Measurements from ENCODE around the gene TULP1.

TULP1 gene

DNA sequence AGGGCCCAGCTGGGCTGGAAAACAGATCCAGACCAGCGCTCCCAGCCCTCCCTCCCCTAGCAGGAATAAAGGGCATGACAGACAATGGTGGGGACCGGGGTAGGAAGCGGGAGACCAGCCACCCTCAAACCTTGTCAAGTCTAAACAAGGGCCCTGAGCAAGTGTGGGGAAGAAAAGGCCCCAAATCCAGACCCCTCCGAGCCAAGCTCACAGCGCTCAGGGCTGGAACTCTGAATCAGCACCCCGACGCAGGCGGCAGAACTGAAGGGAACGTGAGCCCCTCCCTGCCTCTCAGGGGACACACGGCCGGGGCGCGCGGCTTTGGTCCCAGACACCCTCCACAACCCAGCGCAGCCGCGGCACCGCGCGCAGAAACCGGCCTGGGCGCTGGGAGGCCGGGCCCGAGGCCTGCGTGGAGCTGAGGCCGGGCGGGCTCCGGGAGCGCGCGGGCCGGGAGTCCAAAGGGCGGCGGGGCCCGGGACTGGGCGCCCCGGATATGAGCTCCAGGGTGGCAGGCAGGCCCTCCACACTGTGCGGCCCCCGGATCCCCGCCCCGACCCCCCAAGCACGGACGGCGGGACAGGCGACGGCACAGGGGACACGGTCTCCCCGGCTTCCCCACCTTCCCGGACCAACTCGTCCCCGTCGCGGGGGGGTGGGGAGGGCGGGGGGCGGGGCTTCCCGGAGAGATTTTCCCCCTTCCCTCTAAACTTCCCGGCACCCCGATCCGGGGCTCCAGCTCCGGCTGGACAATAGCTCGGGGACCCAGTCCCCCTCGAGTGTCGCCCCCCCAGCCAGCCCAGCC, 16.5 kb downstream of the TULP1 start:
- DNase-seq, result no peak

GRCh38 chr6:35495258-35496035, 17.2 kb downstream of the TULP1 start:
- DNase-seq, result no peak

DNA sequence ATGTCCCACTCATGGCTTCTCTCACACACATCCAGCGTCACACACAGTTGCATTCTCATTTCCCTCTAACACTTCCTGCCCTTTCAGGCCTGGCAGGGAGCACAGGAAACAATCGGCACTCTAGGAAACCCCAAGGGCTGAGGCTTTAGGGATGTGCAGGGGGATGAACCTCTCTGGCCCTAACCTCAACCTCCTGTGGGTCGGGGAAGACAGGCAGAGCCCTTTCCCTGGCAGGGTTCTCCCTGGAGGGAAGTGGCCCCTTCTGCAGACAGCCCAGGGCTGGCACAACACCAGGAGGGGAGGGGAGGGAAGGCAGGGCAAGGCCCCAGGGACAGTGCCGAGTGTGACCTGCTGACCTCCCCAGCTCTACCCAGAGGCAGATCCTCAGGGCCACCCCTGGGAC, 18.5 kb downstream of the TULP1 start:
- no peak for DNase-seq

DNA sequence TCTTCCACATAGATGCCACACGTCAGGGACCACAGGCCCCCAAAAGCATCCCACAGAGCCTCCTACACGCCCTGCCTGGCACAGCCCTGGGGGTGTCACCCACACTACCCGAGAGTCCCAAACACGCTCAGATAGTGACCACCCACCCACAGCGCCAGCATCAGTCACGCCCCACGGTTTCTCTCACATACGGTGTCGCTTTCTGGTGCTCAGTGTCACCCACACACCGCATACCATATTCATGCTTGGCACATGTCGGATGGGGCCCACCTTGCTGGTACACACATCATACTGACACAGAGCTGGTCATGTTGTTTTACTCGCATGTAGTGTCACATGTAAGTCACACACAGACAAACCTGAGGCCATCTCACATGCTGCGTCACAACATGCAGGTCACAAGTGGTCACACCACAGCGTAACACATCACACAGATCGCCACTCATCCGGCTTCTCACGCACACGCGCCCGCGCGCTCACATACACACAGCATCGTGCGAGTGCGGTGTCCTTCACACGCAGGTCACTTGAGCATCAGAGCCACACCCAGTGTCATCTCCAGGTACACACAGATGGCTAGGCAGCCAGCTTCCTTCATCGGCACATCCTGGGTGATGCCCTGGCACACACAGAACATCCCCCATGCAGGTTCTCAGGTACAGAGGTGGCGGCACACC, 19.3 kb downstream of the TULP1 start:
- no peak for DNase-seq

GRCh38 chr6:35492974-35493284, 19.8 kb downstream of the TULP1 start:
- DNase-seq, result no peak

DNA sequence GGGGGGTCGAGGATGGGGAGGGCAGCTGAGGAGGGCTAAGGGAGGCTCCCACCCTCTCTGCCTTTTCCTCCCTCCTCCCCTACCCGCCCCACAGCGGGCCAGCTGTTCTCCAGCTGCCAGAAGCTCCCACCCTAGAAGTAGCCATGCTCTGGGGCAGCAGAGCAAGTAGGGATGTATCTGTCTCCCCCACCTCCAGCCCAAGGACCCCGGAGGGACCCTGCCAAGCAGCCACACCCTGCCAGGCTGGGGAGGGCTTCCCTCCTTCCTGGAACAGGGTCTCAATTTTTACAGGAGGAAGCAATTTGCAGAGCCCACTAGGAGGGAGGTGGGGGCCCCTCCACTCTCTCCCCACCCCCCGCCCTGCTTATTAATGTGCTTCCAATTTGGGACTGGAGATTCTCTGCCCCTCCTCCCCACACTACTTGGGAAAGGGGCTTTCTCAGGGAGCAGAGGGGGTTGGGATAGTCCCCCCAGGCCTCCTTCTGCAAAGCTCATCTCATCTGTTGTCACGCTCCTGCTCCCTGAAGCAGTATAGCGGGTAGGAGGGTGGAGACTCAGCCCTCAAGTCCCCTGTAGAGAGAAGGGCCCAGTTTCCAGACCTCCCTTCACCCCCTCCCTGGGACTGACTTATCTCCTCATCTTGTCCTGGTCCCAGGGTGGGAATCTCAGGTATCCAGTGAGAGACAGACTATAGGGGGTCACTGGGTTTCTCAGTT, 20.3 kb downstream of the TULP1 start:
- DNase-seq, result no peak

DNA sequence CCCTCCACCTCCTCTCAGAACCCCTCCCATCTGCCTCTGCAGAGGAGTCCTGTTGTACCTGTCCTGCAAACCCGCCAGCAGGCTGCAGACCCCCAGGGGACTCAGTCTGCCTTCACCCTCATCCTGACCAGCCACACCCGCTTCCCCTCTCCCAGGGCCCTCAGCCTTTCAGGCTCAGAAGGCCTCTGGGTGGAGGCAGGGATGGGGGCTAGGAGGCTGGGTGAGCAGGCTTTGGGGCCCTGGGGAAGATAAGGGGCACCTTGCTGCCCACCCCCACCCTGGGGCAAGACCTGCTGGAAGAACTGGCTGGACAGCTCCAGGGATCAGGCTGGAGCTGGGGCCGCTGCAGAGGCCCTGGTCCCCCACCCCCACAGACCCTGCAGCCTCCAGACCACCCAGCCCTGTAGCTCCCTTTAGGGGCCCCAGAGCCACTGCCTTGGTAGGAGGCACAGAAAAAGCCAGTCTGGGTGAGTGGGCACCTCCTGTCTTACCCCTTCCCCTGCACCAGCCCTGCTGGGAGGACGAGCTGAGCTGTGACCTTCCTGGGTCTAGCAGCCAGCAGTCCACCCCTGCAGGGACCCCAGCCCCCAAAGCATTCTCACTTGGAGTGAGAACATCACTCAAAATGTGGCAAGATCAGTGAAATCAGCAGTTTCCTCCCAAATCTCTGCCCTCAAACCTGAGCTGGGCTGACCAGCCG, 21.0 kb downstream of the TULP1 start:
- no peak for DNase-seq

GRCh38 chr6:35490821-35491557, 21.7 kb downstream of the TULP1 start:
- DNase-seq, result no peak

DNA sequence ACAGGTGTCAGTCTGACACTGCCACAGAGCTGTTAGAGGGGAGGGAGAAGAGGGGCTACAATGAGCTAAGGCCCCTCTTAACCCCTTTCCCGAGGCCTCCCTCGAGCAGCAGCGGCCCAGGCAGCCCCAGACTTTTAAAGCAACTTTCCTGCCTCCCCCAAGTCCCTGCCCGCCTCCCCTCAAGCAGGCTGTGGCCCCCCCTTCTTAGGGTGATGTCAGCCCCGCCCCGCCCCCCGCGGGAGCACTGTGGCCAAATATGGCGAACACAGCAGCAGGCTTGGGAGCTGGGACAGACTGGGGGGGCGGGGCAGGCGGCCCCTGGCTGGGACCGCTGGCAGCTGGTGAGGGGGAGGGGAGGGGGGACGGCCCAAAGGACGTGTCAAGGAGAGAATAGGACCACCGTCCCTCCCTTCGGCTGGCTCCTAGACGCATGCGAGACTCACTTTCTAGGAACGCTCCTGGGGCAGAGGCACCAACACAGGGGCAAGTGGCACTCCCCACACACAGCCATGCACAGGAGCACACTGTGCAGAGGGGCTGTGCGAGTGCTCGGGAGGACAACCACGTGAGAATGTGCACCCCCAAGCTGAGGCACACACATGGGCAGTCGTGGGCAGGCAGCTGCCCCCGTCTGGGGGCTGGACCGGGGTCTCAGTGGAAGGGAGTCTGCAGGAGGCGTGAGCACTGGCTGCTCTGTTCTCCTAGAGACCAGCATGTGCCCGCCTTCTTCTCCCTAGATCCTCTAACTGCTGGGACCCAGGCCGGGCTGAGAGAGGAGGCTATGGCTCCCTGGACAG, 22.5 kb downstream of the TULP1 start:
- DNase-seq, result no peak

DNA sequence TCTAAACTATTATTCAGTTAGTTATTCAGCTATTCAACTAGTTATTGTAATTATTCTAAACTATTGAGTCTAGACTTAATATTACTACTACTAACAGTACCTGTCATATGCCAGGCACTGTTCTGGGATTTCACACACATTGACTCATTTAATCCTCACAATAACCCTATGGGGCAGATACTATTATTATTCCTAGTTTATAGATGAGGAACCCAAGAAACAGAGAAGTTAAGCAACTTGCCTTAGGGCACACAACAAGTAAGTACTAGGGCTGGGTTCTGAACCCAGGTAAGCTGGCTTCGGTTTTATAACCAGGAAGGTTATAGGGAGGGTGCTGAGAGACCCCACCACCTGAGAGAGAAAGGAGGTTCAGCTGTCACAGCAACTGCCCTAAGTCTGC, 23.6 kb downstream of the TULP1 start:
- no peak for DNase-seq

GRCh38 chr6:35488517-35488862, 24.2 kb downstream of the TULP1 start:
- no peak for DNase-seq

GRCh38 chr6:35487658-35488516, 24.8 kb downstream of the TULP1 start:
- no peak for DNase-seq

GRCh38 chr6:35486005-35486925, 26.4 kb downstream of the TULP1 start:
- no peak for DNase-seq

- DNase-seq, result no peak
Measured at GRCh38 chr6:35485402-35485877, 27.3 kb downstream of the TULP1 start.

GRCh38 chr6:35484921-35485392, 27.7 kb downstream of the TULP1 start:
- DNase-seq, result no peak

DNA sequence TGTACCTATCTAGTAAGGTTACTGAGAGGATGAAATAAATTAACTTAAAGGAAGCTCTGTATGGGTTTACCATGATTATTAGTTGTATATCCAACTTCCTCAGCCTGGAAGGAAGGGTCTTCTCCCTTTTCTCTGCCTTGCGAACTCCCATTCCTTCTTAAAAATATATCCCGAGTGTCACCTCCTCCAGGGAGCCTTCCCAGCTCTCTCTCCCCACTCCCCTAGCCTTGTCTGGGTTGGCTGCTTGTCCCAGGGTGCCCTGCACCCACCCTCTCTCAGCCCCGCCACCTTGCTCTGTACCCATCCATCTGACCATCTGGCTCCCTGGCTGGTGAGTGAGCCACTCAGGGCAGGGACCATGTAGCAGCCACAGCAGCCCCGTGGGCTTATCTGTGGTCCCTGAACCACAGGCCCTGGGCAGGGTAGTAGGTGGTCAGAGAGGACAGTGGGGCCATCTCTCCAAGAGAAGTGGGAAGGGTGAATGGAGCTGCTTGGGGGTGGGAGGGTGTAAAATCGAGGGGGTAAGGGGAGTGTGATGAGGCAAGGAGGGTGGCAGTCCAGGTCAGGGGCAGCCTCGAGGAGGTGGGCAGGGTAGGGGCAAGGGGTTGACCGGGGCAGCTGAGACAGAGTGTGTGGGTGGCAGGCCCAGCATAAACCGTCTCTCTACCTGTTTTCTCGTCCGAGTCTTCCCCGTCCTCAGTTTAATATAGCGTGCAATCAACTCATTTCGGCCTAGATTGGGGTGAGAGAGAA, 28.6 kb downstream of the TULP1 start:
- DNase-seq, result no peak

DNA sequence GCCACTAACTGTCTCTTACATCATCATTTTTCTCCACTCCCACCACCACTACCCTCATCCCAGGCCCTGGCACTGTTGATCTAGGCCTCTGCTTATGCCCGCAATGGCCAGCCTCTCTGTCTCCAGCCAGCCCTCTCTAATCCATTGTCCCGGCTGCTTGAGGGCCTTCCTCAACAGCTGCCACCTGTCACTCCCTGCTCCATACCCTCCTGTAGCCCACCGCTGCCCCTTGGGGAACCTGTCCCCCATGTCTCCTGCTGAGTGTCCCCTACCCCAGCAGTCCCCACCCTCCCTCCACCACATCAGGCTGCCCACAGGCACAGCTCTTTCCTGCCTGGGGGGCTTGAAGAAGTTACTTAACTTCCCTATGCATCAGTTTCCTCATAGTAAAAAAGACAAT, 29.2 kb downstream of the TULP1 start:
- DNase-seq, result no peak

DNA sequence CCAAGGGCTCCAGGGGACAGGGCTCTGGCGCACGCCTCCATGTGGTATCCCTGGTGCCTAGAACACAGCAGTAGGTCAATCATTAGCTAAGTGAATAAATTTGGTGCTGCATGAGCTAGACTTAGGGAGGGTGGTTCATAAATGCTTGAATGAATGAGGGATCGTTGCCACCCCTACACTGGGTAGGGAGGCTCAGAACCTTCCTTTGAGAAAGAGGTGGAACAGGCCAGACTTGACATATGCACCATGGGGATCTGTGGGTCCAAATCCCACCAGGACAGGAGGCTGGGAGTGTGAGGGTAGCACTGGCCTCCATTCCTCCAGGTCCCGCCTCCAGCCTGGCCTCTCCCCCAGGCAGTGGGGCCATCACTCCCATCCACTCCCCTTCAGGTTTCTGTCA, 29.6 kb downstream of the TULP1 start:
- DNase-seq, result no peak
